Tibial nerve (tissue), 4 donors: Measurements from ENCODE around the gene TEX19. TPM values are rescaled to one million over a fixed set of nuclear protein-coding genes. Genes with fewer than 3 reads are reported as not detected.

Experiments
- DNase-seq, 2 donors: peaks; one replicate each; pipeline ENCODE4 v3.0.0-alpha.2; 2019; ENCODE audit warnings: low spot score in 2 of 2
- H3K27ac ChIP-seq, 4 donors: fragments of 200-600 bp; sonication (generic) in 3 of 4; one replicate each; pipeline ENCODE4 v1.5.1; 2017 to 2019; ENCODE audit warnings: mild to moderate bottlenecking in 1 of 4
- H3K27me3 ChIP-seq, 2 donors: fragments of 200-600 bp; sonication (generic) in 1 of 2; one replicate each; pipeline versions ENCODE4 v1.5.1 to v1.6.0; 2017 to 2019
- H3K36me3 ChIP-seq, 3 donors: fragments of 200-600 bp; sonication (generic); one replicate each; pipeline ENCODE4 v1.5.1; 2018 to 2019
- H3K4me1 ChIP-seq, 4 donors: fragments of 200-600 bp; sonication (generic) in 3 of 4; one replicate each; pipeline ENCODE4 v1.5.1; 2017 to 2019
- H3K4me3 ChIP-seq, 4 donors: fragments of 200-600 bp; sonication (generic) in 3 of 4; one replicate each; pipeline ENCODE4 v1.5.1; 2017 to 2019; ENCODE audit warnings: mild to moderate bottlenecking in 1 of 4, moderate library complexity in 1 of 4
- H3K9me3 ChIP-seq, 4 donors: fragments of 200-600 bp; sonication (generic) in 3 of 4; one replicate each; pipeline ENCODE4 v1.5.1; 2017 to 2019
- CTCF ChIP-seq, 5 experiments: fragments of 200-600 bp in 3 of 5; fragments of 450-650 bp in 2 of 5; sonication (generic) in 3 of 5; IDR thresholded peaks; one replicate each; pipeline ENCODE4 v1.5.1; 2016 to 2019; ENCODE audit warnings: antibody characterized with exemption in 5 of 5, mild to moderate bottlenecking in 3 of 5, moderate library complexity in 2 of 5
- EP300 ChIP-seq, 2 donors: sonication (generic); formaldehyde crosslinking; IDR thresholded peaks; one replicate each; pipeline ENCODE4 v1.6.1; 2017; ENCODE audit warnings: antibody characterized with exemption in 2 of 2, mild to moderate bottlenecking in 1 of 2
- POLR2A ChIP-seq, 2 donors: fragments of 450-650 bp; IDR thresholded peaks; one replicate each; pipeline ENCODE4 v1.6.1; 2017; ENCODE audit warnings: antibody characterized with exemption in 2 of 2, mild to moderate bottlenecking in 2 of 2, moderate library complexity in 2 of 2
- WGBS, 2 donors: methylation state at CpG; one replicate each; pipeline ENCODE4 v1.1.5; 2018; 5-methylcytosine and 5-hydroxymethylcytosine counted together
- total RNA-seq, 4 donors: library from RNA; depleted of rRNA; stranded (reverse); fragments of >200 nt; gene quantifications; one replicate each; pipeline ENCODE4 v1.1.0, GENCODE V29; 2016

Gene TEX19
- total RNA-seq, 4 donors from 2014 or later, result not detected

GRCh38 chr17:82412535-82413520, 53.8 kb downstream of the TEX19 start:
- WGBS, 2 donors, result 83 to 85% methylated on average over 29 of the region's 29 CpGs
- no peaks in the 10 kb centered on the region for H3K9me3 ChIP-seq
- no peaks in the 10 kb centered on the region for H3K27me3 ChIP-seq
- TF ChIP-seq EP300 (IDR thresholded peaks at IDR 0.05) (no peak), CTCF (IDR thresholded peaks at IDR 0.05) (no peak), POLR2A (IDR thresholded peaks at IDR 0.05) (no peak)
- peaks cover 0 to 45% (median 3%) of the 10 kb centered on the region in 3 donors for H3K36me3 ChIP-seq
- H3K27ac ChIP-seq, result no peak overlapping the region
- peaks cover 0 to 21% (median 1%) of the 10 kb centered on the region in 4 donors for H3K4me1 ChIP-seq
- DNase-seq, result no peak
- no peak overlapping the region for H3K4me3 ChIP-seq

Other genes with a start within 250 kb of the TEX19 start
- gene CCDC57, start 146.4 kb upstream of the TEX19 start, total RNA-seq, result 10 to 100 TPM; 33.5 to 91.2 (median 47.9) TPM
- gene SLC16A3, start 130.2 kb upstream of the TEX19 start, total RNA-seq, result 10 to 100 TPM; 10.5 to 36.0 (median 21.4) TPM
- 100 to 1,000 TPM in 3 of 4 donors, 10 to 100 TPM in 1; 93.9 to 160 (median 124) TPM for gene CSNK1D, start 85.5 kb upstream of the TEX19 start, total RNA-seq
- under 1 TPM in 2 of 4 donors, not detected in 2; 0.63 to 0.90 TPM for gene CD7, start 41.6 kb upstream of the TEX19 start, total RNA-seq
- gene SECTM1, start 25.5 kb upstream of the TEX19 start, total RNA-seq, result 10 to 100 TPM in 3 of 4 donors, 1 to 10 TPM in 1; 6.9 to 12.6 (median 11.3) TPM
- under 1 TPM in 1 of 4 donors, not detected in 3; 0.20 TPM for gene UTS2R, start 12.5 kb downstream of the TEX19 start, total RNA-seq
- gene HEXD, start 59.1 kb downstream of the TEX19 start, total RNA-seq, result 100 to 1,000 TPM in 1 of 4 donors, 10 to 100 TPM in 3; 65.6 to 143 (median 95.1) TPM
- gene OGFOD3, start 59.3 kb downstream of the TEX19 start, total RNA-seq, result 10 to 100 TPM; 23.7 to 51.6 (median 40.7) TPM
- gene CYBC1, start 91.5 kb downstream of the TEX19 start, total RNA-seq, result 100 to 1,000 TPM in 2 of 4 donors, 10 to 100 TPM in 2; 45.4 to 106 (median 86.4) TPM
- gene NARF, start 99.5 kb downstream of the TEX19 start, total RNA-seq, result 10 to 100 TPM; 25.8 to 79.2 (median 59.9) TPM
- 10 to 100 TPM; 29.6 to 65.4 (median 33.3) TPM for gene FOXK2, start 160.5 kb downstream of the TEX19 start, total RNA-seq